Fibroblast of mammary gland (primary cell): ENCODE results near the gene LAMA3.

Source experiments
- DNase-seq: peaks from one replicate; pipeline ENCODE4 v3.0.0-alpha.2; 2010; ENCODE audit warnings: low read depth
- H3K4me3 ChIP-seq: 2 replicates; pipeline ENCODE4 v1.5.1; 2011; ENCODE audit warnings: low read depth, mild to moderate bottlenecking, low read length, moderate library complexity; ENCODE audit not compliant: control insufficient read depth
- CTCF ChIP-seq: conservative IDR thresholded peaks from 2 replicates; pipeline ENCODE4 v1.5.1; 2011; ENCODE audit warnings: low read depth, low read length, inconsistent platforms; ENCODE audit not compliant: control insufficient read depth, insufficient read depth

LAMA3 gene

DNA sequence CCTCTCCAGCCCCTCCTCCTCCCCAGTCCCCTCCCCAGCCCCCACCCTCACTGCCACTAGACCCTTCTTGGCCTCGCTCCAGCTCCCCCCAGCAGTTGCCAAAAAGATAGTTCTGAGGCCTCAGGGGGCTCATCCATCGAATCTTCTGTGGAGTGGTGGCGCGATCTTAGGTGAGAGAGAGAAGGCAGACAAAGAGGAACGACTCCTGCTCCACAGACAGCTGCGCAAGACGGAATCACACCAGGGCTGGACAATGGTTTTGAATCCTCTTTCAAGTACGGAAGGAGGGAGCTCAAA, 68.1 kb downstream of the LAMA3 start:
- no peak for DNase-seq
- TF ChIP-seq CTCF = no peak
- no peak overlapping the region for H3K4me3 ChIP-seq

DNA sequence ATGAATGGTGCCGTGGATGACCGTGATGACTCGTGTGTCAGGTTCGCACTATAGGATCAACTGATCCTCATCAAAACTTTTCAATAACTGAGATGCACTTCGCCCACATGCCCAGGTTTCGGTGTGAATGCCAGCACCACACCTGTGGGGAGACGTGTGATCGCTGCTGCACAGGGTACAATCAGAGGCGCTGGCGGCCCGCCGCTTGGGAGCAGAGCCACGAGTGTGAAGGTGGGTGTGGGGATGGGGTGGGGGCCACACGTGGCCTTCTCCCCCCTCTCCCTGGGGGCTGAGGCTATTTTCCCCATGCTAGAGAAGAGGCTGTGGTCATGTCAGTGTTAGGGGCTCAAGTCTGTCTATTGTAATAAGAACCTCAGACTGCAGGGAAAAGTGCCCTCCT, 69.0 kb downstream of the LAMA3 start:
- no peak for TF ChIP-seq CTCF
- H3K4me3 ChIP-seq = no peak overlapping the region
- no peak for DNase-seq

- no peak overlapping the region for H3K4me3 ChIP-seq
- no peak for DNase-seq
- TF ChIP-seq CTCF = no peak
Measured at GRCh38 chr18:23761941-23762340, 72.7 kb downstream of the LAMA3 start.

DNA sequence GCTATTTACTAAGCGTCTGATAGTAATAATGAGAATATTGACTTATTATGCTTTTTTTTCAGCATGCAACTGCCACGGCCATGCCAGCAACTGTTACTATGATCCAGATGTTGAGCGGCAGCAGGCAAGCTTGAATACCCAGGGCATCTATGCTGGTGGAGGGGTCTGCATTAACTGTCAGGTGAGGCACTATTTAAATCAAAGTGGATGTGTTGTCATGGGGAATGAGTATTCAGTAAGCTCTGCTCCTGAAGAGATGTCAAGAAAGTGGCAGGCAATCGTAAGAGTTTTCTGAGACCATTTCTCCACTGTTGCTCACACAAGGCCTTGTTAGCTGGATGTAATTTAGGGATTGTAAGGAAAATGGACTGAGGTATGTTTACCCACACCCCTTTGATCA, 74.1 kb downstream of the LAMA3 start:
- DNase-seq = no peak
- no peak for TF ChIP-seq CTCF
- H3K4me3 ChIP-seq = no peak overlapping the region

DNA sequence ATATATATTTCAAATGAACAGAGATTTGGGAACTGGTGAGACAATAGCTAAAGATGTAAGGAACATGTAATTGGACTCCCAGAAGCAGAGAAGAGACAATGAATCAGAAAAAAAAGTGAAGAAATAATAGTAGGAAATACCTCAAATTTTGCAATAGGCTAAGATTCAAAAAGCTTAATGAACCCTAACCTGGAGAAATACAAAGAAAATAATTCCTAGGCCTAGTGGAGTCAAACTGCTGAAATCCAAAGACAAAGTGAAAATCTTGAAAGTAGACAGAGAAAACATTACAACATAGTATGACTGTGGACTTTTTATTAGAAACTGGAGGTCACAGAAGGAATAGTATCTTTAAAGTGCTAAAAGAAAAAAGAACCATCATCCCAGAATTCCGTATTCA, 76.7 kb downstream of the LAMA3 start:
- H3K4me3 ChIP-seq = no peak overlapping the region
- peak; percentile 21 for DNase-seq
- TF ChIP-seq CTCF = no peak

DNA sequence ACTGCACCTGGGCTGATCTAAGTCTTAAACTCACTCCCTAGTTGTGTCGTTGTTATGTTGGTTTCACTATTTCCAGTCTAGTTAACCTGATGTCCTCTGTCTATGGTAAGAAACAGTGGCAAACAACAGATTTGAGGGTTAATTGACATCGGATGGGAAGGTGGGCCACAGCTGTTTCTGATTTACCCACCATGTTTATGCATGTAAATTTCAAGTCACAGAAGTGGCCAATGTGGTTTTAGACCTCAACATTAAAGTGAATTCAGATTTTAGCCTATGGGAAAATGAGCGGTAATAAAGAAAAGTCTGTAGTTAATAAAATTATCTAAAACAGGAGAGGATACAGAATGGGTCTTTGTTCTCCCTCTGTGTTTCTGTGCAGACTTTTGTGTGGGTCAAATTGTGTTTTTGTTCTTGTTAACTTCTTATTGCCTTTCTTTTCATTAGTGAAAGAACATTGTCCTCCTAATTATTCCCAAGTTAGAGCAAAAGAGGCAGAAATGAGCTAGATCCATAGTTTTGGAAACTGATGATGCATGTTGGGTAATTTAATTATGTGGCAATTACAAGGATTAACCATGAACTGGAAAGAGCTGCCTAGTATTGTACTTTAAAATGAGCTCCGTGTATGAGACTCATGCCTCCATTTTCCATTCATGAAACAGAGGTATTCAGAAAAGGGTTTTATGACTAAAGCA, 83.2 kb downstream of the LAMA3 start:
- DNase-seq = no peak
- no peak overlapping the region for H3K4me3 ChIP-seq
- no peak for TF ChIP-seq CTCF

GRCh38 chr18:23776306-23776705, 87.1 kb downstream of the LAMA3 start:
- TF ChIP-seq CTCF = no peak
- H3K4me3 ChIP-seq = no peak overlapping the region

More at GRCh38 chr18:23776306-23776705, 87.1 kb downstream of the LAMA3 start:
- DNase-seq = no peak
